A549 (cell line): ENCODE data around the gene PHEX. TPM values are rescaled to one million over a fixed set of nuclear protein-coding genes. Genes with fewer than 3 reads are reported as not detected.

ENCODE experiments used
- ATAC-seq, 2 experiments: fragments of 200-7000 bp in 1 of 2; fragments of >200 bp in 1 of 2; cut with Nextera tagmentation in 1 of 2; cut with Tn5 transposase in 1 of 2; 3 replicates each; pipeline versions ENCODE4 v1.8.0 to v1.9.1; 2018 to 2020; ENCODE audit warnings: mild to moderate bottlenecking in 1 of 2, moderate library complexity in 1 of 2
- CTCF ChIA-PET: fragments of 300-600 bp; sonication (Branson Sonifier 250); formaldehyde crosslinking; extraction: SDS; loops from one replicate; lab custom pipeline; 2021; ENCODE audit warnings: antibody characterized with exemption, inconsistent platforms; lab: Yijun Ruan, JAX
- POLR2A ChIA-PET: fragments of 350-600 bp; formaldehyde crosslinking; extraction: SDS; loops from one replicate; lab custom pipeline; 2021; ENCODE audit warnings: antibody characterized with exemption, inconsistent platforms; lab: Yijun Ruan, JAX
- DNase-seq, 2 experiments: peaks; one replicate each; pipeline versions ENCODE4 v3.0.0 to v3.0.0-alpha.2; 2011 to 2016; ENCODE audit warnings: low read depth in 1 of 2, low spot score in 1 of 2
- FAIRE-seq: peaks from 2 replicates; lab custom pipeline; 2011; peaks lifted over from hg19 to GRCh38; lab: Jason Lieb, UNC
- H3K27ac ChIP-seq, 2 experiments: fragments of >200 bp; sonication (Bioruptor Twin); formaldehyde crosslinking; 3 replicates each; pipeline ENCODE4 v1.5.1; 2016 to 2017
- H3K4me1 ChIP-seq: fragments of >200 bp; sonication (Bioruptor Twin); formaldehyde crosslinking; 3 replicates; pipeline ENCODE4 v1.6.1; 2016
- H3K4me2 ChIP-seq: fragments of >200 bp; sonication (Bioruptor Twin); formaldehyde crosslinking; 3 replicates; pipeline ENCODE4 v1.6.1; 2016
- H3K4me3 ChIP-seq: fragments of >200 bp; sonication (Bioruptor Twin); formaldehyde crosslinking; 3 replicates; pipeline ENCODE4 v1.5.1; 2016
- H3K9me3 ChIP-seq: fragments of >200 bp; sonication (Bioruptor Twin); formaldehyde crosslinking; 3 replicates; pipeline ENCODE4 v1.6.1; 2016
- ATOH8 ChIP-seq: fragments of 250-450 bp; sonication (Bioruptor Pico); IDR thresholded peaks from 2 replicates; pipeline ENCODE4 v1.5.0; 2020; ENCODE audit warnings: low read depth, mild to moderate bottlenecking, moderate library complexity
- BCL3 ChIP-seq: fragments of >200 bp; sonication (Bioruptor Twin); formaldehyde crosslinking; IDR thresholded peaks from 3 replicates; pipeline ENCODE4 v1.6.1; 2016
- CHD2 ChIP-seq: fragments of 150-350 bp; IDR thresholded peaks from 2 replicates; pipeline ENCODE4 v1.6.1; 2014; ENCODE audit warnings: low read length; ENCODE audit not compliant: partially characterized antibody
- CTCF ChIP-seq: fragments of >200 bp; sonication (Bioruptor Twin); formaldehyde crosslinking; IDR thresholded peaks from 3 replicates; pipeline ENCODE4 v1.5.1; 2016
- E2F6 ChIP-seq: IDR thresholded peaks from 2 replicates; pipeline ENCODE4 v1.6.1; 2012; ENCODE audit warnings: low read depth, borderline replicate concordance
- ESRRA ChIP-seq: fragments of 150-350 bp; IDR thresholded peaks from 2 replicates; pipeline ENCODE4 v1.6.1; 2014; ENCODE audit warnings: mild to moderate bottlenecking, low read length, borderline replicate concordance
- FOSB ChIP-seq: fragments of 250-450 bp; sonication (Bioruptor Pico); IDR thresholded peaks from 2 replicates; pipeline ENCODE4 v1.5.0; 2020; ENCODE audit warnings: mild to moderate bottlenecking, moderate library complexity
- HOXA7 ChIP-seq: fragments of 250-450 bp; sonication (Bioruptor Pico); IDR thresholded peaks from 2 replicates; pipeline ENCODE4 v1.5.0; 2020; ENCODE audit warnings: mild to moderate bottlenecking, moderate library complexity
- HOXB13 ChIP-seq: fragments of 250-450 bp; sonication (Bioruptor Pico); IDR thresholded peaks from 2 replicates; pipeline ENCODE4 v1.5.0; 2020; ENCODE audit warnings: low read depth, mild to moderate bottlenecking, moderate library complexity
- KDM1A ChIP-seq: fragments of 200-600 bp; sonication (generic); IDR thresholded peaks from 2 replicates; pipeline ENCODE4 v1.6.1; 2016; ENCODE audit warnings: low read depth, mild to moderate bottlenecking
- MAX ChIP-seq: IDR thresholded peaks from 2 replicates; pipeline ENCODE4 v1.6.1; 2012
- NFE2L2 ChIP-seq: fragments of 150-350 bp; conservative IDR thresholded peaks from 2 replicates; pipeline ENCODE4 v1.6.1; 2014; ENCODE audit warnings: low read length
- NPAS2 ChIP-seq: fragments of 250-450 bp; sonication (Bioruptor Pico); IDR thresholded peaks from 2 replicates; pipeline ENCODE4 v1.8.0; 2022; ENCODE audit warnings: mild to moderate bottlenecking, moderate library complexity, borderline replicate concordance
- PBX3 ChIP-seq: IDR thresholded peaks from 2 replicates; pipeline ENCODE4 v1.6.1; 2012
- PHF8 ChIP-seq: fragments of 200-600 bp; sonication (generic); IDR thresholded peaks from 2 replicates; pipeline ENCODE4 v1.6.1; 2016; ENCODE audit warnings: low read depth, mild to moderate bottlenecking, antibody characterized with exemption, moderate library complexity, borderline replicate concordance
- POLR2AphosphoS2 ChIP-seq: conservative IDR thresholded peaks from 2 replicates; pipeline ENCODE4 v1.6.1; 2012; ENCODE audit warnings: low read length, improper control_type of control experiment, inconsistent platforms
- TP53 ChIP-seq: fragments of 250-450 bp; sonication (Bioruptor Pico); IDR thresholded peaks from 2 replicates; pipeline ENCODE4 v1.5.0; 2021; ENCODE audit warnings: mild to moderate bottlenecking, moderate library complexity
- USF2 ChIP-seq: fragments of 450-650 bp; IDR thresholded peaks from 2 replicates; pipeline ENCODE4 v1.6.1; 2014; ENCODE audit warnings: antibody characterized with exemption
- ZC3H11A ChIP-seq: fragments of 450-650 bp; IDR thresholded peaks from 2 replicates; pipeline ENCODE4 v1.6.1; 2014; ENCODE audit warnings: antibody characterized with exemption, mild to moderate bottlenecking
- ZNF302 ChIP-seq: fragments of 250-450 bp; sonication (Bioruptor Pico); IDR thresholded peaks from 2 replicates; pipeline ENCODE4 v1.9.0; 2021; ENCODE audit warnings: inconsistent platforms, mild to moderate bottlenecking, moderate library complexity
- WGBS: methylation state at CpG from one replicate; pipeline ENCODE4 v1.1.6; 2017; ENCODE audit errors: missing lambda C conversion rate; 5-methylcytosine and 5-hydroxymethylcytosine counted together
- polyA plus RNA-seq, 4 experiments: library from polyadenylated mRNA; depleted of rRNA in 3 of 4; stranded (reverse); fragments of >200 nt; fragmentation: RNase III in 1 of 4; extraction: RNeasy Plus Mini Kit Qiagen cat#74134 plus additional on column Dnase treatment in 1 of 4; gene quantifications; 2 replicates in 3 of 4; 3 replicates in 1 of 4; pipeline ENCODE4 v1.2.3, GENCODE V29; 2011 to 2017

Gene PHEX
- polyA plus RNA-seq, 2 of the 4 experiments (the other 2 are of a cell fraction), result 0.28 to 0.98 TPM

- Histone ChIP-seq H3K27ac (no peak overlapping the region), H3K4me2 (no peak overlapping the region), H3K4me3 (no peak overlapping the region), H3K4me1 (no peaks in the 10 kb centered on the region), H3K9me3 (no peaks in the 10 kb centered on the region)
- TF ChIP-seq PBX3, result no peak
- no peak for TF ChIP-seq TP53 (CRISPR knock-in tag)
- TF ChIP-seq NFE2L2, result no peak
- TF ChIP-seq ATOH8 (CRISPR knock-in tag), result no peak
- TF ChIP-seq HOXA7, result no peak
- no peak for TF ChIP-seq PHF8
- no peak for TF ChIP-seq ZNF302
- TF ChIP-seq NPAS2 (CRISPR knock-in tag), result no peak
- no peak for TF ChIP-seq HOXB13 (CRISPR knock-in tag)
- TF ChIP-seq BCL3, result no peak
- TF ChIP-seq POLR2AphosphoS2, result no peak
- DNase-seq (no peak), ATAC-seq (no peak), FAIRE-seq (no peak)
- CTCF ChIA-PET, result no interaction called here
- POLR2A ChIA-PET, result no interaction called here
- WGBS, result 78% methylated on average over 11 of the region's 11 CpGs
Observed at GRCh38 chrX:22041907-22042530, 9.9 kb downstream of the PHEX start.

GRCh38 chrX:22043872-22044271 is 11.7 kb downstream of the PHEX start:
- FAIRE-seq, result no peak
- Histone ChIP-seq H3K9me3 (no peaks in the 10 kb centered on the region), H3K27ac (no peak overlapping the region), H3K4me1 (no peaks in the 10 kb centered on the region), H3K4me2 (no peak overlapping the region)
- no peak for DNase-seq
- ATAC-seq, result no peak
- WGBS, result 64% methylated on average over 4 of the region's 4 CpGs
- TF ChIP-seq KDM1A (no peak), MAX (no peak), ESRRA (no peak), FOSB (CRISPR knock-in tag) (no peak), ZC3H11A (no peak), HOXB13 (CRISPR knock-in tag) (no peak), E2F6 (no peak), USF2 (no peak), CTCF (no peak), CHD2 (no peak)
- TF ChIP-seq, all 56 proteins: peak for 0
- ChIA-PET CTCF (no interaction called here), POLR2A (no interaction called here)
- H3K4me3 ChIP-seq, result no peak overlapping the region
